IPS-15b (cell line): ENCODE data around the gene RNF135.

Experiments
- H3K27me3 ChIP-seq: one replicate; pipeline ENCODE4 v1.6.1; 2013; ENCODE audit warnings: low read length; ENCODE audit not compliant: control insufficient read depth, insufficient read depth
- H3K36me3 ChIP-seq: one replicate; pipeline ENCODE4 v1.6.1; 2013; ENCODE audit warnings: low read length; ENCODE audit not compliant: control insufficient read depth, insufficient read depth
- H3K4me1 ChIP-seq: one replicate; pipeline ENCODE4 v1.6.1; 2013; ENCODE audit warnings: mild to moderate bottlenecking, low read length; ENCODE audit not compliant: control insufficient read depth, insufficient read depth
- H3K4me3 ChIP-seq: one replicate; pipeline ENCODE4 v1.5.1; 2013; ENCODE audit warnings: low read depth, low read length
- H3K9ac ChIP-seq: one replicate; pipeline ENCODE4 v1.6.1; 2013; ENCODE audit warnings: low read depth, mild to moderate bottlenecking, low read length
- H3K9me3 ChIP-seq: one replicate; pipeline ENCODE4 v1.6.1; 2013; ENCODE audit warnings: mild to moderate bottlenecking, low read length; ENCODE audit not compliant: control insufficient read depth, insufficient read depth

Gene RNF135

DNA sequence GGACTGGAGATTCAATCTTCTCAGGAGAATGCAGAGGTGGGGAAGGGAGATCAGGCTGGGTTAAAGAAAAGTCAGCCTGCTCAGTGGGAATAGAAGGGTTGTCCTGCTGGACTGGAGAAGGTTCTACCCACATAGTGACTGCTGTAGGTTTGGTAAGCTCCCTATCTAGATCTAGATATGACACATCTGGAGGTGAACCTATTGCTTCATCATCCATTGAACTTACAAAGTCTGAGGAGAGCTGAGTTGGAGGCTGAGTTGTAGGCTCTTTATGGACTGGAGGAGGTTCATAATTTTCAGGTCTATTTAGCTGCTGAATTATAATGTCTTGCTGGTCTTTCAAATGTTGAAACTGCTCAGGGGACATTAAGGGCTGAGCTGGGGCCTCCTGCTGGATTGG, 77.9 kb downstream of the RNF135 start:
- Histone ChIP-seq H3K36me3 (no peaks in the 10 kb centered on the region), H3K4me1 (no peaks in the 10 kb centered on the region), H3K9ac (no peak overlapping the region), H3K9me3 (no peaks in the 10 kb centered on the region), H3K4me3 (no peak overlapping the region), H3K27me3 (no peaks in the 10 kb centered on the region)
